Activated naive CD8-positive, alpha-beta T cell treated with anti-CD3 and anti-CD28 coated beads, Interleukin-2, amount 10 ng/mL, durations not matched to agents 7 days and 5 days (primary cell): Measurements from ENCODE around the gene CD46. TPM values are rescaled to one million over a fixed set of nuclear protein-coding genes. Genes with fewer than 3 reads are reported as not detected.
A peak's percentile ranks its signal among the peaks of the same experiment; 100 is the strongest.
"Not testable (repeated sequence)": the region's sequence is repeated elsewhere in the genome, so short reads cannot be mapped to it uniquely, and the experiment has no call there.

Experiments
- ATAC-seq: fragments of 150-1000 bp; cut with Tn5 transposase; one replicate; pipeline ENCODE4 v1.10.0; 2021; ENCODE audit warnings: low read depth, moderate library complexity
- POLR2A ChIA-PET: fragments of 350-600 bp; sonication (Branson Sonifier 250); formaldehyde crosslinking; loops from one replicate; lab custom pipeline; 2021; ENCODE audit warnings: antibody characterized with exemption; lab: Charles Lee
- DNase-seq: peaks from one replicate; pipeline ENCODE4 v3.0.0; 2021
- H3K27ac Mint-ChIP-seq: one replicate; pipeline ENCODE4 v1.8.0; 2022; ENCODE audit warnings: mild to moderate bottlenecking, mixed read lengths
- H3K27me3 Mint-ChIP-seq: one replicate; pipeline ENCODE4 v1.8.0; 2022; ENCODE audit warnings: mild to moderate bottlenecking, moderate library complexity, mixed read lengths
- H3K36me3 Mint-ChIP-seq: one replicate; pipeline ENCODE4 v1.8.0; 2021; ENCODE audit warnings: mild to moderate bottlenecking, mixed read lengths
- H3K4me1 Mint-ChIP-seq: one replicate; pipeline ENCODE4 v1.8.0; 2021; ENCODE audit warnings: mixed read lengths
- H3K4me3 Mint-ChIP-seq: one replicate; pipeline ENCODE4 v1.8.0; 2022; ENCODE audit warnings: mild to moderate bottlenecking, moderate library complexity, mixed read lengths
- H3K9me3 Mint-ChIP-seq: one replicate; pipeline ENCODE4 v1.8.0; 2021; ENCODE audit warnings: mixed read lengths
- total RNA-seq, 2 experiments: library from RNA; stranded (reverse); gene quantifications; one replicate each; pipeline ENCODE4 v1.2.3, GENCODE V29; 2021

Gene CD46
- total RNA-seq = 100 to 1,000 TPM; 146 to 151 TPM

GRCh38 chr1:207751790-207752455 lies at the start of gene CD46:
CD46 (plus strand) TSS chr1:207752054; CDS start chr1:207752213, 159 bp downstream.
- Mint-ChIP-seq H3K4me3 (peak within 1 kb of the TSS; percentile 99), H3K36me3 (peaks cover 12% of the 10 kb centered on the region), H3K9me3 (no peaks in the 10 kb centered on the region)

GRCh38 chr1:207702317-207702716 lies 49.5 kb upstream of the CD46 start:
- H3K27ac Mint-ChIP-seq = no peak overlapping the region
- POLR2A ChIA-PET = no interaction called here
- DNase-seq (no peak), ATAC-seq (no peak)
- H3K9me3 Mint-ChIP-seq = no peaks in the 10 kb centered on the region
- H3K36me3 Mint-ChIP-seq = no peaks in the 10 kb centered on the region
- no peaks in the 10 kb centered on the region for H3K4me1 Mint-ChIP-seq
- H3K27me3 Mint-ChIP-seq = peaks cover 19% of the 10 kb centered on the region
- no peak overlapping the region for H3K4me3 Mint-ChIP-seq

More at GRCh38 chr1:207751790-207752455, at the start of gene CD46:
- peak; percentile 96 for DNase-seq
- peak; percentile 98 for ATAC-seq
- H3K4me1 Mint-ChIP-seq = peaks cover 55% of the 10 kb centered on the region
- peak within 1 kb of the TSS; percentile 96 for H3K27ac Mint-ChIP-seq
- H3K27me3 Mint-ChIP-seq = no peaks in the 10 kb centered on the region
- POLR2A ChIA-PET = interaction anchor here (0.7 to 1.0 kb wide), 2 partner anchors 11 to 45 kb away, joined by 3 to 4 read pairs; no protein-coding TSS in a partner anchor

- DNase-seq (no peak), ATAC-seq (no peak)
- H3K4me3 Mint-ChIP-seq = no peak overlapping the region
- POLR2A ChIA-PET = no interaction called here
- no peaks in the 10 kb centered on the region for H3K4me1 Mint-ChIP-seq
- no peak overlapping the region for H3K27ac Mint-ChIP-seq
- H3K9me3 Mint-ChIP-seq = no peaks in the 10 kb centered on the region
- H3K27me3 Mint-ChIP-seq = peaks cover 13% of the 10 kb centered on the region
- H3K36me3 Mint-ChIP-seq = no peaks in the 10 kb centered on the region
Measured at GRCh38 chr1:207703712-207704111, 48.1 kb upstream of the CD46 start.

GRCh38 chr1:207708004-207708403 lies 43.9 kb upstream of the CD46 start:
- H3K36me3 Mint-ChIP-seq, H3K4me3 Mint-ChIP-seq, ATAC-seq, H3K27me3 Mint-ChIP-seq, H3K9me3 Mint-ChIP-seq, H3K4me1 Mint-ChIP-seq, DNase-seq, POLR2A ChIA-PET, H3K27ac Mint-ChIP-seq: not testable (repeated sequence)

- Mint-ChIP-seq H3K9me3 (no peaks in the 10 kb centered on the region), H3K4me1 (no peaks in the 10 kb centered on the region), H3K27me3 (no peaks in the 10 kb centered on the region), H3K4me3 (no peak overlapping the region), H3K36me3 (no peaks in the 10 kb centered on the region), H3K27ac (no peak overlapping the region)
- ATAC-seq (no peak), DNase-seq (no peak)
- POLR2A ChIA-PET = no interaction called here
Measured at GRCh38 chr1:207711285-207711684, 40.6 kb upstream of the CD46 start.

GRCh38 chr1:207712701-207713100 lies 39.2 kb upstream of the CD46 start:
- H3K4me1 Mint-ChIP-seq, H3K9me3 Mint-ChIP-seq, ATAC-seq, H3K36me3 Mint-ChIP-seq, POLR2A ChIA-PET, H3K27me3 Mint-ChIP-seq, H3K4me3 Mint-ChIP-seq, DNase-seq, H3K27ac Mint-ChIP-seq: not testable (repeated sequence)

- Mint-ChIP-seq H3K4me1 (no peaks in the 10 kb centered on the region), H3K27ac (no peak overlapping the region), H3K4me3 (no peak overlapping the region), H3K9me3 (no peaks in the 10 kb centered on the region), H3K27me3 (no peaks in the 10 kb centered on the region), H3K36me3 (no peaks in the 10 kb centered on the region)
- DNase-seq (no peak), ATAC-seq (peak; percentile 18)
- POLR2A ChIA-PET = no interaction called here
Measured at GRCh38 chr1:207713529-207713928, 38.3 kb upstream of the CD46 start.

- H3K4me1 Mint-ChIP-seq = no peaks in the 10 kb centered on the region
- H3K4me3 Mint-ChIP-seq = no peak overlapping the region
- no peak for DNase-seq
- H3K36me3 Mint-ChIP-seq = no peaks in the 10 kb centered on the region
- no peak for ATAC-seq
- H3K27ac Mint-ChIP-seq = no peak overlapping the region
- peaks cover 2% of the 10 kb centered on the region for H3K27me3 Mint-ChIP-seq
- peaks cover 1% of the 10 kb centered on the region for H3K9me3 Mint-ChIP-seq
- POLR2A ChIA-PET = no interaction called here
Measured at GRCh38 chr1:207719234-207719633, 32.6 kb upstream of the CD46 start.

- H3K9me3 Mint-ChIP-seq, H3K4me1 Mint-ChIP-seq, H3K36me3 Mint-ChIP-seq, DNase-seq, H3K27ac Mint-ChIP-seq, ATAC-seq, POLR2A ChIA-PET, H3K4me3 Mint-ChIP-seq, H3K27me3 Mint-ChIP-seq: not testable (repeated sequence)
Measured at GRCh38 chr1:207728200-207728858, 23.5 kb upstream of the CD46 start.

- H3K36me3 Mint-ChIP-seq, DNase-seq, H3K4me3 Mint-ChIP-seq, H3K9me3 Mint-ChIP-seq, POLR2A ChIA-PET, H3K4me1 Mint-ChIP-seq, H3K27ac Mint-ChIP-seq, ATAC-seq, H3K27me3 Mint-ChIP-seq: not testable (repeated sequence)
Measured at GRCh38 chr1:207737503-207738157, 14.2 kb upstream of the CD46 start.

GRCh38 chr1:207738158-207738659 lies 13.6 kb upstream of the CD46 start:
- POLR2A ChIA-PET, H3K9me3 Mint-ChIP-seq, H3K27me3 Mint-ChIP-seq, DNase-seq, H3K36me3 Mint-ChIP-seq, H3K27ac Mint-ChIP-seq, H3K4me3 Mint-ChIP-seq, ATAC-seq, H3K4me1 Mint-ChIP-seq: not testable (repeated sequence)

- Mint-ChIP-seq H3K27me3 (peaks cover 4% of the 10 kb centered on the region), H3K9me3 (peaks cover 3% of the 10 kb centered on the region), H3K27ac (no peak overlapping the region), H3K4me1 (no peaks in the 10 kb centered on the region), H3K36me3 (no peaks in the 10 kb centered on the region), H3K4me3 (no peak overlapping the region)
- ATAC-seq = no peak
- DNase-seq = no peak
- POLR2A ChIA-PET = no interaction called here
Measured at GRCh38 chr1:207740207-207740606, 11.6 kb upstream of the CD46 start.

- H3K27ac Mint-ChIP-seq = no peak overlapping the region
- ATAC-seq = no peak
- H3K36me3 Mint-ChIP-seq = no peaks in the 10 kb centered on the region
- peaks cover 2% of the 10 kb centered on the region for H3K27me3 Mint-ChIP-seq
- POLR2A ChIA-PET = no interaction called here
- DNase-seq = no peak
- H3K4me1 Mint-ChIP-seq = no peaks in the 10 kb centered on the region
- H3K9me3 Mint-ChIP-seq = peaks cover 1% of the 10 kb centered on the region
- no peak overlapping the region for H3K4me3 Mint-ChIP-seq
Measured at GRCh38 chr1:207742850-207743555, 8.9 kb upstream of the CD46 start.
